K562 (cell line): ENCODE measurements around the gene MYL4. TPM values are rescaled to one million over a fixed set of nuclear protein-coding genes. Genes with fewer than 3 reads are reported as not detected.

Experiments
- BRD4 ChIP-seq: fragments of 200-600 bp; sonication (generic); IDR thresholded peaks from 2 replicates; pipeline ENCODE4 v1.6.1; 2017; ENCODE audit warnings: inconsistent platforms
- DMBX1 ChIP-seq: fragments of 250-450 bp; sonication (Bioruptor Pico); IDR thresholded peaks from 2 replicates; pipeline ENCODE4 v1.8.0; 2022; ENCODE audit warnings: inconsistent platforms, mild to moderate bottlenecking, moderate library complexity, borderline replicate concordance
- KAT7 ChIP-seq: sonication (generic); formaldehyde crosslinking; IDR thresholded peaks from 2 replicates; pipeline ENCODE4 v1.8.0; 2022; ENCODE audit warnings: missing genetic modification reagents, mild to moderate bottlenecking, borderline replicate concordance
- KDM2B ChIP-seq: fragments of 250-450 bp; sonication (Bioruptor Pico); IDR thresholded peaks from 2 replicates; pipeline ENCODE4 v1.8.0; 2021; ENCODE audit warnings: mild to moderate bottlenecking, moderate library complexity
- LEF1 ChIP-seq: fragments of 450-650 bp; IDR thresholded peaks from 2 replicates; pipeline ENCODE4 v1.6.1; 2016; ENCODE audit warnings: mild to moderate bottlenecking
- MAZ ChIP-seq, 2 experiments: fragments of 450-650 bp in 1 of 2; sonication (generic) in 1 of 2; formaldehyde crosslinking; IDR thresholded peaks in 1 of 2; conservative IDR thresholded peaks in 1 of 2; 2 replicates each; pipeline versions ENCODE4 v1.4.0 to v1.5.0; 2020; ENCODE audit warnings: mild to moderate bottlenecking in 1 of 2, missing genetic modification reagents in 1 of 2
- PTTG1 ChIP-seq: fragments of 450-650 bp; IDR thresholded peaks from 2 replicates; pipeline ENCODE4 v1.6.1; 2016; ENCODE audit warnings: low read depth, mild to moderate bottlenecking, missing genetic modification characterization, missing compliant biosample characterization
- TFAM ChIP-seq: fragments of 250-450 bp; sonication (Bioruptor Pico); conservative IDR thresholded peaks from 2 replicates; pipeline ENCODE4 v1.5.0; 2021; ENCODE audit warnings: mild to moderate bottlenecking, moderate library complexity
- ZC3H8 ChIP-seq: fragments of 450-650 bp; IDR thresholded peaks from 2 replicates; pipeline ENCODE4 v1.6.1; 2017
- ZKSCAN8 ChIP-seq: fragments of 200-800 bp; sonication (Bioruptor generic); IDR thresholded peaks from 2 replicates; pipeline ENCODE4 v1.6.1; 2016; ENCODE audit warnings: missing genetic modification characterization, missing compliant biosample characterization
- ZNF764 ChIP-seq: fragments of 250-450 bp; sonication (Bioruptor Pico); IDR thresholded peaks from 2 replicates; pipeline ENCODE4 v1.4.0; 2020; ENCODE audit warnings: low read depth, mild to moderate bottlenecking, moderate library complexity
- polyA plus RNA-seq, 8 experiments: library from polyadenylated mRNA; depleted of rRNA in 4 of 8; stranded (reverse) in 5 of 8; unstranded in 3 of 8; fragments of >200 nt; fragmentation: Nextera tagmentation in 2 of 8; fragmentation: Illumina TruSeq in 1 of 8; extraction: Ambion mirVana in 2 of 8; extraction: Trizol in 1 of 8; gene quantifications; 2 replicates each; pipeline versions ENCODE4 v1.2.1 to v1.2.3, GENCODE V29; 2011 to 2014; ENCODE audit warnings: inconsistent platforms in 1 of 8, missing spikeins in 1 of 8
- total RNA-seq, 7 experiments: library from RNA; depleted of rRNA in 6 of 7; stranded (reverse); fragments of >200 nt in 6 of 7; fragmentation: Illumina TruSeq in 2 of 7; extraction: Trizol in 2 of 7; gene quantifications; 2 replicates each; pipeline versions ENCODE4 v1.2.1 to v1.2.3, GENCODE V29; 2011 to 2021; ENCODE audit warnings: low replicate concordance in 1 of 7
- TF ChIP-seq, protein P1 (sequence below), 2 experiments: fragments of 450-650 bp in 1 of 2; IDR thresholded peaks; 2 replicates each; pipeline ENCODE4 v1.6.1; 2011 to 2017; ENCODE audit warnings: low read depth in 2 of 2, antibody characterized with exemption in 1 of 2, borderline replicate concordance in 1 of 2, low read length in 1 of 2, mild to moderate bottlenecking in 1 of 2, mixed read lengths in 1 of 2; ENCODE audit not compliant: control insufficient read depth in 1 of 2
- TF ChIP-seq, protein P2 (sequence below): fragments of 250-450 bp; sonication (Bioruptor Pico); IDR thresholded peaks from 2 replicates; pipeline ENCODE4 v1.9.0; 2021; ENCODE audit warnings: mild to moderate bottlenecking
- TF ChIP-seq, protein P3 (sequence below): fragments of 250-450 bp; sonication (Bioruptor Pico); IDR thresholded peaks from 2 replicates; pipeline ENCODE4 v1.4.0; 2020; ENCODE audit warnings: mild to moderate bottlenecking, moderate library complexity, borderline replicate concordance
- TF ChIP-seq, protein P4 (sequence below): fragments of 450-650 bp; formaldehyde crosslinking; conservative IDR thresholded peaks from 2 replicates; pipeline ENCODE4 v1.4.0; 2022; ENCODE audit warnings: mild to moderate bottlenecking, missing genetic modification characterization
- TF ChIP-seq, protein P5 (sequence below): fragments of 250-450 bp; sonication (Bioruptor Pico); IDR thresholded peaks from 2 replicates; pipeline ENCODE4 v1.4.0; 2020; ENCODE audit warnings: mild to moderate bottlenecking
- TF ChIP-seq, protein P6 (sequence below): IDR thresholded peaks from 3 replicates; pipeline ENCODE4 v1.6.1; 2011; ENCODE audit warnings: borderline replicate concordance, mild to moderate bottlenecking; ENCODE audit not compliant: insufficient read length, insufficient read depth

The MYL4 gene
- total and polyA plus RNA-seq, 9 of the 15 experiments (the other 6 are each of a cell fraction or from before 2014, with no cell fraction given) = 117 to 423 (median 221) TPM

DNA sequence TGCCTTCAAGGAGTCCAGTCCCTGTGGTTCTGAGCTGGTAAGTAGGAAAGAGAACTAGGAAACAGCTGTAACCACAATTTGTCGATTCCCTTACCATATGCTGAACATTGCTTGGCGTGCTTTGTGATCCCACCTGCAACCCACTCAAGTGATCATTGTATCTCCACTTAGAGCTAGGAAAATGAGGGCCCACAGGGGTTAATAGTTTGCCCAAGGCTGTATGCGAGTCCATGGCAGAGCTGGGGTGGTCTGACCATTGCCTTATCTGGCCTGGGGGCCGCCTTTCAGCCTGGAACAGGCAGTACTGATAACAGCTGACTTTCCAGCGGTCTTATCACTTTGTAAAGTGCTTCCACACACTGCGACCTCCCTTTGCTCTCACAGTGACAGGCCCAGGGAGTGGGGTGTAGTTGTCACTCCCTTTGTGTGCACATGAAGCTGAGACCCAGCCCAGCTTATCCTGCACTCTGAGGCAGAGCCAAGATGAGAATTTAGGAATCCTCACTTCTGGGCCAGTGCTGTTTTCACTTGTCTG is 9.8 kb downstream of the MYL4 start (continued):
- TF ChIP-seq, protein P1, sequence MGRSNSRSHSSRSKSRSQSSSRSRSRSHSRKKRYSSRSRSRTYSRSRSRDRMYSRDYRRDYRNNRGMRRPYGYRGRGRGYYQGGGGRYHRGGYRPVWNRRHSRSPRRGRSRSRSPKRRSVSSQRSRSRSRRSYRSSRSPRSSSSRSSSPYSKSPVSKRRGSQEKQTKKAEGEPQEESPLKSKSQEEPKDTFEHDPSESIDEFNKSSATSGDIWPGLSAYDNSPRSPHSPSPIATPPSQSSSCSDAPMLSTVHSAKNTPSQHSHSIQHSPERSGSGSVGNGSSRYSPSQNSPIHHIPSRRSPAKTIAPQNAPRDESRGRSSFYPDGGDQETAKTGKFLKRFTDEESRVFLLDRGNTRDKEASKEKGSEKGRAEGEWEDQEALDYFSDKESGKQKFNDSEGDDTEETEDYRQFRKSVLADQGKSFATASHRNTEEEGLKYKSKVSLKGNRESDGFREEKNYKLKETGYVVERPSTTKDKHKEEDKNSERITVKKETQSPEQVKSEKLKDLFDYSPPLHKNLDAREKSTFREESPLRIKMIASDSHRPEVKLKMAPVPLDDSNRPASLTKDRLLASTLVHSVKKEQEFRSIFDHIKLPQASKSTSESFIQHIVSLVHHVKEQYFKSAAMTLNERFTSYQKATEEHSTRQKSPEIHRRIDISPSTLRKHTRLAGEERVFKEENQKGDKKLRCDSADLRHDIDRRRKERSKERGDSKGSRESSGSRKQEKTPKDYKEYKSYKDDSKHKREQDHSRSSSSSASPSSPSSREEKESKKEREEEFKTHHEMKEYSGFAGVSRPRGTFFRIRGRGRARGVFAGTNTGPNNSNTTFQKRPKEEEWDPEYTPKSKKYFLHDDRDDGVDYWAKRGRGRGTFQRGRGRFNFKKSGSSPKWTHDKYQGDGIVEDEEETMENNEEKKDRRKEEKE (IDR thresholded peaks at IDR 0.05; ENCODE audit: borderline replicate concordance in 1 of 2, control insufficient read depth in 1 of 2, low read depth in 2 of 2, low read length in 1 of 2) = no peak
- TF ChIP-seq KDM2B (CRISPR knock-in tag) (no peak), PTTG1 (tag) (no peak), MAZ (CRISPR knock-in tag; conservative IDR thresholded peaks at IDR 0.05 in 1 of 2, IDR thresholded peaks at IDR 0.05 in 1 of 2) (peak; percentile 62 to 81; a peak in 3 of 4 replicates), BRD4 (no peak), ZKSCAN8 (CRISPR knock-in tag) (no peak), KAT7 (CRISPR knock-in tag) (no peak), DMBX1 (CRISPR knock-in tag) (peak; percentile 84), ZC3H8 (no peak), LEF1 (peak; percentile 76), ZNF764 (no peak), TFAM (no peak)
- TF ChIP-seq, protein P2, sequence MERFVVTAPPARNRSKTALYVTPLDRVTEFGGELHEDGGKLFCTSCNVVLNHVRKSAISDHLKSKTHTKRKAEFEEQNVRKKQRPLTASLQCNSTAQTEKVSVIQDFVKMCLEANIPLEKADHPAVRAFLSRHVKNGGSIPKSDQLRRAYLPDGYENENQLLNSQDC (CRISPR knock-in tag) = no peak
- TF ChIP-seq, protein P3, sequence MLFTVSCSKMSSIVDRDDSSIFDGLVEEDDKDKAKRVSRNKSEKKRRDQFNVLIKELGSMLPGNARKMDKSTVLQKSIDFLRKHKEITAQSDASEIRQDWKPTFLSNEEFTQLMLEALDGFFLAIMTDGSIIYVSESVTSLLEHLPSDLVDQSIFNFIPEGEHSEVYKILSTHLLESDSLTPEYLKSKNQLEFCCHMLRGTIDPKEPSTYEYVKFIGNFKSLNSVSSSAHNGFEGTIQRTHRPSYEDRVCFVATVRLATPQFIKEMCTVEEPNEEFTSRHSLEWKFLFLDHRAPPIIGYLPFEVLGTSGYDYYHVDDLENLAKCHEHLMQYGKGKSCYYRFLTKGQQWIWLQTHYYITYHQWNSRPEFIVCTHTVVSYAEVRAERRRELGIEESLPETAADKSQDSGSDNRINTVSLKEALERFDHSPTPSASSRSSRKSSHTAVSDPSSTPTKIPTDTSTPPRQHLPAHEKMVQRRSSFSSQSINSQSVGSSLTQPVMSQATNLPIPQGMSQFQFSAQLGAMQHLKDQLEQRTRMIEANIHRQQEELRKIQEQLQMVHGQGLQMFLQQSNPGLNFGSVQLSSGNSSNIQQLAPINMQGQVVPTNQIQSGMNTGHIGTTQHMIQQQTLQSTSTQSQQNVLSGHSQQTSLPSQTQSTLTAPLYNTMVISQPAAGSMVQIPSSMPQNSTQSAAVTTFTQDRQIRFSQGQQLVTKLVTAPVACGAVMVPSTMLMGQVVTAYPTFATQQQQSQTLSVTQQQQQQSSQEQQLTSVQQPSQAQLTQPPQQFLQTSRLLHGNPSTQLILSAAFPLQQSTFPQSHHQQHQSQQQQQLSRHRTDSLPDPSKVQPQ (CRISPR knock-in tag) = no peak
- TF ChIP-seq, protein P4, sequence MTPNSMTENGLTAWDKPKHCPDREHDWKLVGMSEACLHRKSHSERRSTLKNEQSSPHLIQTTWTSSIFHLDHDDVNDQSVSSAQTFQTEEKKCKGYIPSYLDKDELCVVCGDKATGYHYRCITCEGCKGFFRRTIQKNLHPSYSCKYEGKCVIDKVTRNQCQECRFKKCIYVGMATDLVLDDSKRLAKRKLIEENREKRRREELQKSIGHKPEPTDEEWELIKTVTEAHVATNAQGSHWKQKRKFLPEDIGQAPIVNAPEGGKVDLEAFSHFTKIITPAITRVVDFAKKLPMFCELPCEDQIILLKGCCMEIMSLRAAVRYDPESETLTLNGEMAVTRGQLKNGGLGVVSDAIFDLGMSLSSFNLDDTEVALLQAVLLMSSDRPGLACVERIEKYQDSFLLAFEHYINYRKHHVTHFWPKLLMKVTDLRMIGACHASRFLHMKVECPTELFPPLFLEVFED = no peak
- TF ChIP-seq, protein P5, sequence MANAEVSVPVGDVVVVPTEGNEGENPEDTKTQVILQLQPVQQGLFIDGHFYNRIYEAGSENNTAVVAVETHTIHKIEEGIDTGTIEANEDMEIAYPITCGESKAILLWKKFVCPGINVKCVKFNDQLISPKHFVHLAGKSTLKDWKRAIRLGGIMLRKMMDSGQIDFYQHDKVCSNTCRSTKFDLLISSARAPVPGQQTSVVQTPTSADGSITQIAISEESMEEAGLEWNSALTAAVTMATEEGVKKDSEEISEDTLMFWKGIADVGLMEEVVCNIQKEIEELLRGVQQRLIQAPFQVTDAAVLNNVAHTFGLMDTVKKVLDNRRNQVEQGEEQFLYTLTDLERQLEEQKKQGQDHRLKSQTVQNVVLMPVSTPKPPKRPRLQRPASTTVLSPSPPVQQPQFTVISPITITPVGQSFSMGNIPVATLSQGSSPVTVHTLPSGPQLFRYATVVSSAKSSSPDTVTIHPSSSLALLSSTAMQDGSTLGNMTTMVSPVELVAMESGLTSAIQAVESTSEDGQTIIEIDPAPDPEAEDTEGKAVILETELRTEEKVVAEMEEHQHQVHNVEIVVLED (CRISPR knock-in tag) = 0 out of 2 replicates have a peak, but pooled peaks have one; percentile 25
- TF ChIP-seq, protein P6, sequence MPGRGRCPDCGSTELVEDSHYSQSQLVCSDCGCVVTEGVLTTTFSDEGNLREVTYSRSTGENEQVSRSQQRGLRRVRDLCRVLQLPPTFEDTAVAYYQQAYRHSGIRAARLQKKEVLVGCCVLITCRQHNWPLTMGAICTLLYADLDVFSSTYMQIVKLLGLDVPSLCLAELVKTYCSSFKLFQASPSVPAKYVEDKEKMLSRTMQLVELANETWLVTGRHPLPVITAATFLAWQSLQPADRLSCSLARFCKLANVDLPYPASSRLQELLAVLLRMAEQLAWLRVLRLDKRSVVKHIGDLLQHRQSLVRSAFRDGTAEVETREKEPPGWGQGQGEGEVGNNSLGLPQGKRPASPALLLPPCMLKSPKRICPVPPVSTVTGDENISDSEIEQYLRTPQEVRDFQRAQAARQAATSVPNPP = no peak
